Panc1 (cell line): Measurements from ENCODE around the gene EXO5. TPM values are rescaled to one million over a fixed set of nuclear protein-coding genes. Genes with fewer than 3 reads are reported as not detected.
A peak's percentile ranks its signal among the peaks of the same experiment; 100 is the strongest.

Source experiments
- ATAC-seq: fragments of 200-7000 bp; cut with Tn5 transposase; 2 replicates; pipeline ENCODE4 v1.9.1; 2020; ENCODE audit warnings: mild to moderate bottlenecking, moderate library complexity
- Bru-seq: library from RNA; stranded (reverse); fragments of 400-500 nt; gene quantifications from one replicate; lab custom pipeline; 2021; lab: Mats Ljungman, UMichigan
- BruChase-seq, 2 experiments: library from RNA; stranded (reverse); fragments of 400-500 nt; gene quantifications; one replicate each; lab custom pipeline; 2021; lab: Mats Ljungman, UMichigan
- BruUV-seq: library from RNA; stranded (reverse); fragments of 400-500 nt; replicated peaks from 2 replicates; lab custom pipeline; 2021; lab: Mats Ljungman, UMichigan
- CTCF ChIA-PET: fragments of 300-600 bp; sonication (Branson Sonifier 250); formaldehyde crosslinking; loops from one replicate; lab custom pipeline; 2022; ENCODE audit warnings: antibody characterized with exemption; lab: Charles Lee
- POLR2A ChIA-PET: fragments of 300-600 bp; sonication (Branson Sonifier 250); formaldehyde crosslinking; loops from one replicate; lab custom pipeline; 2022; ENCODE audit warnings: antibody characterized with exemption; lab: Charles Lee
- DNase-seq: peaks from one replicate; pipeline ENCODE4 v3.0.0-alpha.2; 2010; ENCODE audit warnings: low read depth, low spot score
- H3K27ac ChIP-seq: 2 replicates; pipeline ENCODE4 v1.5.1; 2011; ENCODE audit warnings: mild to moderate bottlenecking, low read length, inconsistent platforms
- H3K27me3 ChIP-seq: fragments of 200-500 bp; sonication (Bioruptor generic); 2 replicates; pipeline ENCODE4 v1.6.0; 2014; ENCODE audit warnings: low read length, inconsistent platforms; ENCODE audit not compliant: control insufficient read depth, insufficient read depth
- H3K36me3 ChIP-seq: fragments of 200-500 bp; sonication (Bioruptor generic); 2 replicates; pipeline ENCODE4 v1.5.1; 2014; ENCODE audit warnings: inconsistent platforms, mild to moderate bottlenecking, low read length, moderate library complexity; ENCODE audit not compliant: control insufficient read depth, insufficient read depth
- H3K4me1 ChIP-seq: 2 replicates; pipeline ENCODE4 v1.5.1; 2011; ENCODE audit warnings: inconsistent platforms, mild to moderate bottlenecking, low read length, moderate library complexity; ENCODE audit not compliant: control insufficient read depth, insufficient read depth
- H3K4me3 ChIP-seq, 2 experiments: 2 replicates each; pipeline ENCODE4 v1.5.1; 2011 to 2012; ENCODE audit warnings: low read depth in 2 of 2, low read length in 2 of 2, mild to moderate bottlenecking in 2 of 2, inconsistent platforms in 1 of 2, moderate library complexity in 1 of 2
- H3K9me3 ChIP-seq: fragments of 200-500 bp; sonication (Bioruptor generic); 2 replicates; pipeline ENCODE4 v1.5.1; 2014; ENCODE audit warnings: low read depth, mild to moderate bottlenecking, inconsistent platforms, low read length, moderate library complexity; ENCODE audit not compliant: control insufficient read depth, insufficient read depth
- CTCF ChIP-seq: fragments of 450-650 bp; IDR thresholded peaks from 2 replicates; pipeline ENCODE4 v1.5.1; 2017; ENCODE audit warnings: mild to moderate bottlenecking
- POLR2AphosphoS5 ChIP-seq: IDR thresholded peaks from 2 replicates; pipeline ENCODE4 v1.6.1; 2012; ENCODE audit warnings: mild to moderate bottlenecking, low read depth, low read length, moderate library complexity
- SIN3A ChIP-seq: IDR thresholded peaks from 2 replicates; pipeline ENCODE4 v1.6.1; 2012; ENCODE audit warnings: low read depth, mild to moderate bottlenecking, low read length, moderate library complexity, borderline replicate concordance; ENCODE audit not compliant: insufficient read depth
- TCF7L2 ChIP-seq: IDR thresholded peaks from 2 replicates; pipeline ENCODE4 v1.6.1; 2011; ENCODE audit warnings: mild to moderate bottlenecking, low read depth, low read length, inconsistent platforms
- in situ Hi-C: cut with HindIII; loops from 2 replicates; pipeline ENCODE4 v1.10.0; 2016; ENCODE audit warnings: low sequenced_read_pairs, low pct_unique_long_range_greater_than_20kb
- intact Hi-C: fragments of 100-400 bp; cut with micrococcal nuclease; formaldehyde crosslinking; loops from one replicate; pipeline ENCODE4 v1.10.0; 2022; ENCODE audit not compliant: unreplicated experiment
- long read RNA-seq: library from polyadenylated mRNA; unstranded; transcript quantifications from one replicate; pipeline ENCODE4 v2.0.0, GENCODE V29; 2021; ENCODE audit not compliant: unreplicated experiment
- polyA plus RNA-seq: library from polyadenylated mRNA; unstranded; fragments of >200 nt; gene quantifications from one replicate; pipeline ENCODE4 v1.2.1, GENCODE V29; 2012; ENCODE audit warnings: missing spikeins; ENCODE audit not compliant: insufficient read length
- total RNA-seq: library from RNA; stranded (reverse); gene quantifications from one replicate; pipeline ENCODE4 v1.2.1, GENCODE V29; 2021; ENCODE audit not compliant: unreplicated experiment
- TF ChIP-seq, protein P1 (sequence below), 2 experiments: IDR thresholded peaks; 2 replicates each; pipeline ENCODE4 v1.6.1; 2011 to 2012; ENCODE audit warnings: low read depth in 2 of 2, control low read depth in 1 of 2, low read length in 1 of 2, mild to moderate bottlenecking in 1 of 2, moderate library complexity in 1 of 2; ENCODE audit not compliant: insufficient read depth in 1 of 2

The EXO5 gene, protein sequence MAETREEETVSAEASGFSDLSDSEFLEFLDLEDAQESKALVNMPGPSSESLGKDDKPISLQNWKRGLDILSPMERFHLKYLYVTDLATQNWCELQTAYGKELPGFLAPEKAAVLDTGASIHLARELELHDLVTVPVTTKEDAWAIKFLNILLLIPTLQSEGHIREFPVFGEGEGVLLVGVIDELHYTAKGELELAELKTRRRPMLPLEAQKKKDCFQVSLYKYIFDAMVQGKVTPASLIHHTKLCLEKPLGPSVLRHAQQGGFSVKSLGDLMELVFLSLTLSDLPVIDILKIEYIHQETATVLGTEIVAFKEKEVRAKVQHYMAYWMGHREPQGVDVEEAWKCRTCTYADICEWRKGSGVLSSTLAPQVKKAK
- total RNA-seq: 17.9 TPM
- 10.0 TPM for polyA plus RNA-seq
- Bru-seq, nascent RNA: percentile 75 among the genes with signal in this experiment
- percentile 87 among the genes with signal in this experiment for BruChase-seq, experiment 1, labeled RNA remaining after a 2-hour chase
- BruChase-seq, experiment 2, labeled RNA remaining after a 6-hour chase: percentile 63 among the genes with signal in this experiment
- long read RNA-seq, transcript EXO5-207 (2 exons, 863 nt): major isoform, 7 of 27 reads
- long read RNA-seq, partial matches to known transcripts: 2 of 27 reads
- long read RNA-seq, other reads (novel, unspliced or antisense): 2 of 27 reads

DNA sequence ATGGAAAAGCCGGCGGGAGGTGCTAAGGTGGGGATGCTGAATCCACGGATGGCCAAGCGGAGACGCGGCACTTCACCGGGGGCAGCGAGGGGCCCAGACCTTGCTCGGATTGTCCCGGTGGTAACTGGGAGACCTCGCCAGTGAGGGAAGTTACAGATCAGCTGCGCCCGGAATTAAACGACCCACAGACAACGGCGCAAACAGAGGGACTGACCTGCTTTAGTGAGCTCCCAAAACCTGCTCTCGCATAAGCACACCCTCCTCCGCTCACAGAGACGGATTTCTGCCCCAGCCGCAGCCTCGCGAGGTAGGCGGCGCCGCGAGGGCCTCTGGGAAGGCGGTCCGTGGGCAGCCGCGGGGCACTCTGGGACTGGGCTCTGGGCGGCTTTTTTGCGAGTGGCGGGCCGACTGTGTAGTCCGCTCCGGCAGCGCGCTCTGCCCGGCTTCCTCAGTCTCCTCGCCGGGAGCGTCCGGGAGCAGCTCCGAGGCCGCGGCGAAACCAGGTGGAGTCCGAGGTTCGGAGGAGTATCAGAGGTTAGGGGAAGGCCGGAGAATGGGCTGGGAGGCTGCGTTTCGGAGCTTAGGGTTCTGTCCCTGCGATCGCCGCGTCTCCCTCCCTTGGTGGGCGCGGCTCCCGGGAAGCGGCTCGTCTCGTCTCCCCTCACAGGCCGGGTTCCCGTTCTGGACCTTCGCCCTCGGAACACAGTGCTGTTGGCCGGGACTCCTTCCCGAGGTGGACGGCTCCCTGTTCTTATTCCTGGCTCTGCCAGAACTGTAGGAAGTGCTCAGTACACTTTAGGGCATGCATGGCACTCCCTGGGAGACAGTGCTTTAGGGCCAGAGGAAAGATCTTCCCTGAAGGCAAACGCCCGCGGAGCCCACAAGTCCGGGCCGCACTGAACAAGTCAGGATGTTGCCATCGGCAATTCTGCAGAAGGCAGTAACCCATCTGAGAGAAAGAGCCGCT lies at the start of gene EXO5:
TSS of gene EXO5 (plus strand) at position 393 of the 967 bp plus-strand sequence. CDS start 5,778 bp downstream, outside the sequence.
- intact Hi-C loops (no loop called here), in situ Hi-C loops (no loop called here)
- DNase-seq (no peak), ATAC-seq (peak; percentile 99)
- BruUV-seq: no TSS peak
- Histone ChIP-seq H3K4me3 (peak within 1 kb of the TSS; percentile 75 to 78), H3K36me3 (no peaks in the 10 kb centered on the region), H3K4me1 (no peaks in the 10 kb centered on the region), H3K27me3 (no peaks in the 10 kb centered on the region), H3K27ac (peak within 1 kb of the TSS; percentile 94), H3K9me3 (peaks cover 40% of the 10 kb centered on the region)
- CTCF ChIA-PET: no interaction called here
- POLR2A ChIA-PET: interaction anchor here (0.5 kb wide), 1 partner anchor 84 kb away, joined by 6 read pairs; no protein-coding TSS in a partner anchor
- TF ChIP-seq POLR2AphosphoS5 (peak; percentile 95), SIN3A (0 out of 2 replicates have a peak, but pooled peaks have one; percentile 39)
- TF ChIP-seq, protein P1, sequence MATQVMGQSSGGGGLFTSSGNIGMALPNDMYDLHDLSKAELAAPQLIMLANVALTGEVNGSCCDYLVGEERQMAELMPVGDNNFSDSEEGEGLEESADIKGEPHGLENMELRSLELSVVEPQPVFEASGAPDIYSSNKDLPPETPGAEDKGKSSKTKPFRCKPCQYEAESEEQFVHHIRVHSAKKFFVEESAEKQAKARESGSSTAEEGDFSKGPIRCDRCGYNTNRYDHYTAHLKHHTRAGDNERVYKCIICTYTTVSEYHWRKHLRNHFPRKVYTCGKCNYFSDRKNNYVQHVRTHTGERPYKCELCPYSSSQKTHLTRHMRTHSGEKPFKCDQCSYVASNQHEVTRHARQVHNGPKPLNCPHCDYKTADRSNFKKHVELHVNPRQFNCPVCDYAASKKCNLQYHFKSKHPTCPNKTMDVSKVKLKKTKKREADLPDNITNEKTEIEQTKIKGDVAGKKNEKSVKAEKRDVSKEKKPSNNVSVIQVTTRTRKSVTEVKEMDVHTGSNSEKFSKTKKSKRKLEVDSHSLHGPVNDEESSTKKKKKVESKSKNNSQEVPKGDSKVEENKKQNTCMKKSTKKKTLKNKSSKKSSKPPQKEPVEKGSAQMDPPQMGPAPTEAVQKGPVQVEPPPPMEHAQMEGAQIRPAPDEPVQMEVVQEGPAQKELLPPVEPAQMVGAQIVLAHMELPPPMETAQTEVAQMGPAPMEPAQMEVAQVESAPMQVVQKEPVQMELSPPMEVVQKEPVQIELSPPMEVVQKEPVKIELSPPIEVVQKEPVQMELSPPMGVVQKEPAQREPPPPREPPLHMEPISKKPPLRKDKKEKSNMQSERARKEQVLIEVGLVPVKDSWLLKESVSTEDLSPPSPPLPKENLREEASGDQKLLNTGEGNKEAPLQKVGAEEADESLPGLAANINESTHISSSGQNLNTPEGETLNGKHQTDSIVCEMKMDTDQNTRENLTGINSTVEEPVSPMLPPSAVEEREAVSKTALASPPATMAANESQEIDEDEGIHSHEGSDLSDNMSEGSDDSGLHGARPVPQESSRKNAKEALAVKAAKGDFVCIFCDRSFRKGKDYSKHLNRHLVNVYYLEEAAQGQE (IDR thresholded peaks at IDR 0.05; ENCODE audit: insufficient read depth in 1 of 2, low read depth in 2 of 2, low read length in 1 of 2): no peak

GRCh38 chr1:40462956-40463590 lies 45.5 kb upstream of the EXO5 start:
- intact Hi-C loops: no loop called here
- no peak for TF ChIP-seq SIN3A
- TF ChIP-seq TCF7L2: no peak
- no peak for TF ChIP-seq CTCF
- TF ChIP-seq, protein P1 (IDR thresholded peaks at IDR 0.05; ENCODE audit: insufficient read depth in 1 of 2, low read depth in 2 of 2, low read length in 1 of 2): no peak
- TF ChIP-seq POLR2AphosphoS5: no peak
- ATAC-seq: no peak
- Histone ChIP-seq H3K9me3 (peaks cover 81% of the 10 kb centered on the region), H3K27ac (no peak overlapping the region), H3K4me3 (no peak overlapping the region), H3K36me3 (peaks cover 4% of the 10 kb centered on the region), H3K4me1 (no peaks in the 10 kb centered on the region), H3K27me3 (no peaks in the 10 kb centered on the region)
- DNase-seq: no peak
- POLR2A ChIA-PET: no interaction called here
- in situ Hi-C loops: no loop called here
- TSS peak; percentile 38 for BruUV-seq
- CTCF ChIA-PET: no interaction called here
